Stimulated activated CD4-positive, alpha-beta T cell treated with anti-CD3 and anti-CD28 coated beads, Interleukin-12 subunit alpha, Interleukin-12 subunit beta, amount 100 ng/mL, for 24 hours (primary cell): ENCODE results near the gene ACTA1.
"Not testable (repeated sequence)": the region's sequence is repeated elsewhere in the genome, so short reads cannot be mapped to it uniquely, and the experiment has no call there.

ENCODE experiments used
- DNase-seq, 2 experiments: peaks; one replicate each; pipeline ENCODE4 v3.0.0-alpha.2; 2020; ENCODE audit warnings: low read depth in 2 of 2

ACTA1 gene

DNA sequence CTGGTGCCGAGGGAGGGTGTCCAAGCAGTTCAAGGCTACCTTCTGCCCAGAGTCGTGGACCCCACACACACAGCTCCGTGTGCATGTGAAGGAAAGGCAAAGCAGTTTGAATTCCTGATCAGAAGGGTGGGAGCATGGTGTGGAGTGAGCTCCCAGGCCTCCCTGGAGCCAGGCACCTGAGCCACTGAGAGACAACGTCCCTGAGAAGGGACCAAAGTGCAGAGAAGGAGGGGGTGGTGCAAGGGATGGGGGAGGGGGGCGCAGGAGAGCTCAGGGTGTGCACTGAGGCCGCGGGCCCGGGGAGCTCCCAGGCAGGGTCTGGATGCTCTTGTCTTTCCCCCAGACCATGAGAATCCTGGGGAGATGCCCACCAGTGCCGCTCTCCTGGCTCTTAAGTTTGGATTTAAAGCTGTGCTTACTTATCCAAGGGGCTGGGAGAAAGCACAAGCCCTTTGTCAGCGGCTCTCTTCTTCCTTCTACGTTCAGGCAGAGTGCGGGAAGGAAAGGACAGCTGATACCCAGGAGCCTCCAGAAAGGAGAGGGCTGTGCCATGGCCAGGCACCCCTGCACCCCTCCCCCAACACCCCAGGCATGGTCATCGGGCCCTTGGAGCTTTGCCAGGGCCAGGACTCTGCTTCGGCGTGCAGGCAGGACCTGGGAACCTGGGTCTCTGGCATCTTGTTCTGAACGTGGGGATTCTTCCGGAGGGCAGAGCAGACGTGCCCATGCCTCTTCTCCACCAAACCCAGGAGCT is 24.1 kb downstream of the ACTA1 start:
- no peak for DNase-seq

GRCh38 chr1:229408458-229409037 is 25.3 kb downstream of the ACTA1 start:
- no peak for DNase-seq

DNA sequence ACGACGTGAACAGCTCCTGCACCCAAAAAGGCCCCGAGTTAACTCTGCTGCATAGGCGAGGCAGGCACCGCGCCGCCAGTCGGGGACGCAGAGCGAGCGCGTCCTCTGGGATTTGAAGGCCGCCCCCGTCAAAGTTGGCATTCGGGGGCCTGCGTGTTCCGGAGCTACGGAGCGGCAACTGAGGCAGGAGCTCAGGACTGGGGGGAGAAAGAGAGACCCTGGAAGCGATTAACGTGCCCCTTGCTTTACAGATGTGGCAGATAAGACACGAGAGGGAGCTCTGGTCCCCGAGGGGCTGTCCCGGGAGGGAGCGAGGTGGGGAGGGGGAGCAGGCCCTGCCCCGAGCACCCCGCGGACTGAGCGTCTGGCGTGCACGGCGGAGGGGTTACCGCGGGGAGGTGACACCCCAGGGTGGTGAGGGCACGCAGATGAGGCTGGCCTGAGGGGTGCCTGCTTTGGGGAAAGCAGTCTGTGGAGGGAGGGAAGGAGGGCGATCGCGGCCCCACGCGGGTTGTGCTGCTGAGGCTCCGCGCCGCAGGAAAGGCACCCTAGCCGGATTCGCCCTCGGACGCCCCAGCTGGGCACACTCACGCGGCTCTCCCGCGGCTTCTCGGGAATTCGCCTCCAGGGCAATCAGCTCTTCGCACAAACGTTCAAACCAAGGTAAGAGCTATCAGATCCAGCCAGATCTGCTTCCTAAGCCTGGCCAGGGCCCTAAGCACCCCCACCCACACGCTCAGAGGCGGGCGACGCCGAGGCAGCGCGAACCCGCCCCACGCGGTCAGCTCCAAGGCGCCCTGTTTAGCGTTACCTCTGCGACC is 26.5 kb downstream of the ACTA1 start:
- DNase-seq: no peak

DNA sequence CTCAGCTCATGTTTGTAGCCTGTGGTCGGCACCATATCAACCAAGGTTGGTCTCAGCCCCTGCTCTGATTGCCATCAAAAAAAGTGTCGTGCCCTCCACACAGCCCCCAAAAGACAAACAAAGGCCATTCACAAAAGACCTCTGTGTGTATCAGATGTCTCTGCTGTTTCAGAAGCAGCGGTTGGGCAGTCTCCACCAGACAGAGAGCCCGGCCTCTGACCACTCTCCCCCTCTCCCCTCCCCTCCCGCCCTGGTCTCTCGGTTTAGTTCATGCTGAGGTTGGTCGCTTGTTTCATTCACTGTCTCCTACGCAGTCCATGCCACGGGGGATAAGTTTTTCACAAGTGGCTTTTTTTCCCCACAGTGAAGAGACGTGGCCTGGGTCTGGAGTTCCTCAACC is 27.1 kb downstream of the ACTA1 start:
- no peak for DNase-seq

DNA sequence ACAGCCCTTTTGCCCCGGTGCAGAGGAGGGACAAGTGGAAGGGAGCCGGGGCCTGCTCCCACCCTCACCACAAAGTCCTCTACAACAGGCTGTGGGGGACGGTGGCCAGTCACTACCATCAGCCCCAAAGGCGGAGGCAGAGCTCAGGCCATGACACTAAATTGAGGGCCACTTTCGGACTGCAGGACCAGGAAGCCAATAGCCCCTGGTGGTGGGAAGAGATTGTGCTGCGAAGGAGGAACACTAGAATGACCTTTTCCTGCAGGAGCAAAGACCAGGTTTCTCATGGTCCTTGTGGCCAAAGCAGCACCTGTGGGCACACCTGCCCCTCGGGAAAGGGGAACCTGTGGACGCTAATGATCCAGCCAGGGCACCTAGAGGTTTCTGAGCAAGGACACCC is 30.3 kb downstream of the ACTA1 start:
- DNase-seq: no peak

- no peak for DNase-seq
These were observed 30.9 kb downstream of the ACTA1 start for GRCh38 chr1:229402993-229403392.

GRCh38 chr1:229402329-229402728 is 31.6 kb downstream of the ACTA1 start:
- DNase-seq: not testable (repeated sequence)

GRCh38 chr1:229397762-229398161 is 36.1 kb downstream of the ACTA1 start:
- no peak for DNase-seq

- DNase-seq: no peak
These were observed 37.2 kb downstream of the ACTA1 start for GRCh38 chr1:229396585-229397206.

DNA sequence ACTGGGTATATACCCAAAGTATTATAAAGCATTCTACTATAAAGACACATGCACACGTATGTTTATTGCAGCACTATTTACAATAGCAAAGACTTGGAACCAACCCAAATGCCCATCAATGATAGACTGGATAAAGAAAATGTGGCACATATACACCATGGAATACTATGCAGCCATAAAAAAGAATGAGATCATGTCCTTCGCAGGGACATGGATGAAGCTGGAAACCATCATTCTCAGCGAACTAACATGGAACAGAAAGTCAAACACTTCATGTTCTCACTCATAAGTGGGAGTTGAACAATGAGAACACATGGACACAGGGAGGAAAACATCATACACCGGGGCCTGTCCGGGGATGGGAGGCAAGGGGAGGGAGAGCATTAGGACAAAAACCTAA is 39.4 kb downstream of the ACTA1 start:
- not testable (repeated sequence) for DNase-seq

GRCh38 chr1:229392936-229393335 is 41.0 kb downstream of the ACTA1 start:
- no peak for DNase-seq

GRCh38 chr1:229390130-229390529 is 43.8 kb downstream of the ACTA1 start:
- no peak for DNase-seq

DNA sequence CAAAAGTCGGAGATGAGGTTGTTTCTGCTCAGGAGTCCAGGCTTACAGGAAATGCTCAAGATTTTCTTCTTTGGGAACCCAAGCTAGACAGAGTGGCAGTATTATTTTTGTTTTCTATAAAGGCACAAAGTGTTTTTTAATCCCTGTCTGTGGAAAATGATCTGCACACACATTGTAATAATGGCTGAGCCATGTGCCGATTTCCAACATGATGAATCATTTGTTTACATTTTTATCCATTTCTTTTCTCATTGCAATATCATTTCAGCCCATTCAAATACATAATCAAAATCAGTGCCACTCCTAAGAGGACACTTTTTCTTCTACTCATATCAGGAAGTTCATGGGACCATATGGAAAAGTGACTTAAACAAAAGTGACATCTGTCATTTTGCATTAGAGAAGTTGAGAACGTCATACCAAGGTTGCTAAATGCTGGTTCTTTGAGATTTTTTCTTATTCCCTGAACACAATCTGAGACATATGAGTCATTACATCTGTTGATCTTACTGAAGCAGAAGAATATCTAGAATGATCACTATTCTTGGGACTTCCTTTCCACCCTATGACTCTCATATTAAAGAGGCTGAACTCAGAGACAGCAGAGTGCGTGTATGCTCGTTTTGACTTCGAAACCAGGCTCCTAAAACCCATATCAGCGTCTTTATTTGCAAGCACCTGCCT is 44.9 kb downstream of the ACTA1 start:
- no peak for DNase-seq

GRCh38 chr1:229385853-229386456 is 47.9 kb downstream of the ACTA1 start:
- no peak for DNase-seq

DNA sequence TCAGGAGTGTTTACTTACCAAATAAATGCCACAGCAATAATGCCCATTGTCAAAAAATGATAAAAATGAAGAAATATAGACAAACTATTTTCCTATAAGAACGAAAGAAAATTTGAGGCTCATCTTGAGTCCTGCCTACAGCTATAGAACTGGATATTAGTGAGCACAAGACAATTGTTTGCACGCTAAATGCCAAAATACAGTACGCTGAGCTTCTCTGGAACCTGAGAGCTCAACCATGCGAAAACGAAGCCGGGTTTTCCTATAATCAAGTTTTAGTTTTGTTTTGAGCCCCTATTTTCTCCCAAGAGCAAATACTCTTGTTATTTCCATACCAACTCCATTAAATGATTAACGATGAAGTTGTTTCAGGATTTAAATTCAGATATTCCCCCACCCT is 49.1 kb downstream of the ACTA1 start:
- DNase-seq: no peak

DNA sequence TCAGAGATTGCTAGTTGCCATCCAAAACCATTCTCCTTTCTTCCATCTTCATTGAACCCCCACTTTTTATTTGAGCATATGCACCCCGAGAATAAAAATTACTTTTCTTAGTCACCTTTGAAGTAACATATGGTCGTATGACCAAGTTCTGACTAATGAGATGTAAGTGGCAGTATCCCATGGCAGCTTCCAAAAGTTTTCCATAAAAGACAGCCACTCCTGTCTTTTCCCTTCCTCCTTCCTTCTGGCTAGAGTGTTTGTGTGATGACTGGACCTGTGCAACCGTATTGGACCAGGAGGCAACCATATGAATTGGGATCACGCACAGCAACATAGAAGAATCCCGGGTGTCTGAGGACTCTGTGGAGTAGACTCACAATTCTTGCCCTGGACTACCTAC is 49.9 kb downstream of the ACTA1 start:
- no peak for DNase-seq

- no peak for DNase-seq
These were observed 50.7 kb downstream of the ACTA1 start for GRCh38 chr1:229383188-229383587.
